Esophagus squamous epithelium (tissue), 5 donors: ENCODE data around the gene GRAMD2A. TPM values are rescaled to one million over a fixed set of nuclear protein-coding genes. Genes with fewer than 3 reads are reported as not detected.

Experiments used
- DNase-seq: peaks from one replicate; lab custom pipeline; 2025; lab: John Stamatoyannopoulos, UW
- H3K27ac ChIP-seq, 4 donors: fragments of 200-600 bp; sonication (generic); one replicate each; pipeline ENCODE4 v1.5.1; 2016 to 2019; ENCODE audit warnings: mild to moderate bottlenecking in 1 of 4
- H3K27me3 ChIP-seq, 4 donors: fragments of 200-600 bp; sonication (generic); 1 replicate in 3 of 4; 2 replicates in 1 of 4; pipeline versions ENCODE4 v1.5.1 to v1.6.0; 2017 to 2021; ENCODE audit warnings: antibody characterized with exemption in 1 of 4
- H3K36me3 ChIP-seq, 3 donors: fragments of 200-600 bp; sonication (generic); one replicate each; pipeline ENCODE4 v1.5.1; 2016 to 2019
- H3K4me1 ChIP-seq, 3 donors: fragments of 200-600 bp; sonication (generic); one replicate each; pipeline ENCODE4 v1.5.1; 2017 to 2019
- H3K4me3 ChIP-seq, 4 donors: fragments of 200-600 bp; sonication (generic); 1 replicate in 3 of 4; 2 replicates in 1 of 4; pipeline ENCODE4 v1.5.1; 2016 to 2019; ENCODE audit warnings: mild to moderate bottlenecking in 2 of 4, moderate library complexity in 1 of 4
- H3K9me3 ChIP-seq, 3 donors: fragments of 200-600 bp; sonication (generic); one replicate each; pipeline ENCODE4 v1.5.1; 2016 to 2019
- POLR2A ChIP-seq, 4 donors: fragments of 450-650 bp; IDR thresholded peaks; one replicate each; pipeline ENCODE4 v1.6.1; 2017; ENCODE audit warnings: antibody characterized with exemption in 4 of 4, mild to moderate bottlenecking in 4 of 4, moderate library complexity in 3 of 4
- WGBS, 2 donors: methylation state at CpG; one replicate each; pipeline ENCODE4 v1.1.5; 2018; 5-methylcytosine and 5-hydroxymethylcytosine counted together
- intact Hi-C: fragments of 100-400 bp; cut with DNase I; formaldehyde crosslinking; loops from one replicate; pipeline ENCODE4 v1.15.0; 2022
- total RNA-seq, 4 donors: library from RNA; depleted of rRNA; stranded (reverse); fragments of >200 nt; gene quantifications; one replicate each; pipeline ENCODE4 v1.1.0, GENCODE V29; 2016
- TF ChIP-seq, protein P1 (sequence below), 6 experiments: fragments of 450-650 bp in 4 of 6; fragments of 200-600 bp in 2 of 6; sonication (generic) in 2 of 6; IDR thresholded peaks; one replicate each; pipeline ENCODE4 v1.5.1; 2016 to 2019; ENCODE audit warnings: antibody characterized with exemption in 6 of 6, mild to moderate bottlenecking in 4 of 6, moderate library complexity in 4 of 6
- donor health status: DM: yes; HTN: yes; CAD: no.

GRAMD2A gene
- total RNA-seq, 4 donors from 2014 or later, result 1.2 to 8.0 (median 3.7) TPM

DNA sequence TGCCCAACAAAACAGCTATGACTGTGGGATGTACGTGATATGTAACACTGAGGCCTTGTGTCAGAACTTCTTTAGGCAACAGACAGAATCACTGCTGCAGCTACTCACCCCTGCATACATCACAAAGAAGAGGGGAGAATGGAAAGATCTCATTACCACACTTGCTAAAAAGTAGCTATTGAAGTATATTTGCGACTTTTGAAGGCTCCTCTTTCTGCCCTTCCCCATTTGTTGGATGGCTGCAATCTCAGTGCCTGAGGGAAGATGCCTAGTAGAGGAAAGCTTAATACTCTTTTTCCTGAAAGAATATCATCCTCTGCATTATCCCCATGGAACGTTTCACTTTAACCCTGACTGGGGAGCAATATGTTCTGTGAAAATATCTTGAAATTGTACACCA, 57.5 kb downstream of the GRAMD2A start:
- Histone ChIP-seq H3K27ac (no peak overlapping the region), H3K36me3 (peaks cover 0 to 8% (median 0%) of the 10 kb centered on the region in 3 donors), H3K9me3 (no peaks in the 10 kb centered on the region), H3K4me3 (no peak overlapping the region), H3K27me3 (no peaks in the 10 kb centered on the region), H3K4me1 (peaks cover 0 to 10% (median 0%) of the 10 kb centered on the region in 3 donors)
- 79 to 89% methylated on average over 3 of the region's 3 CpGs for WGBS, 2 donors
- intact Hi-C loops, result no loop called here
- TF ChIP-seq POLR2A (IDR thresholded peaks at IDR 0.05), result no peak
- DNase-seq, result no peak

DNA sequence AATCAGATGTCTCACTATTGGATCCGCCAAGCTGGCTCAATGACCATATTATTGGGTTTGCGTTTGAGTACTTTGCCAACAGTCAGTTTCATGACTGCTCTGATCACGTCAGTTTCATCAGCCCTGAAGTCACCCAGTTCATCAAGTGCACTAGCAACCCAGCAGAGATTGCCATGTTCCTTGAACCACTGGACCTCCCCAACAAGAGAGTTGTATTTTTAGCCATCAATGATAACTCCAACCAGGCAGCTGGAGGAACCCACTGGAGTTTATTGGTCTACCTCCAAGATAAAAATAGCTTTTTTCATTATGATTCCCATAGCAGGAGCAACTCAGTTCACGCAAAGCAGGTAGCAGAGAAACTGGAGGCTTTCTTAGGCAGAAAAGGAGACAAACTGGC, 57.9 kb downstream of the GRAMD2A start:
- intact Hi-C loops, result no loop called here
- Histone ChIP-seq H3K27ac (no peak overlapping the region), H3K4me1 (peaks cover 0 to 10% (median 0%) of the 10 kb centered on the region in 3 donors), H3K4me3 (no peak overlapping the region), H3K36me3 (peaks cover 0 to 8% (median 0%) of the 10 kb centered on the region in 3 donors), H3K9me3 (no peaks in the 10 kb centered on the region), H3K27me3 (no peaks in the 10 kb centered on the region)
- no peak for TF ChIP-seq POLR2A (IDR thresholded peaks at IDR 0.05)
- TF ChIP-seq, protein P1, sequence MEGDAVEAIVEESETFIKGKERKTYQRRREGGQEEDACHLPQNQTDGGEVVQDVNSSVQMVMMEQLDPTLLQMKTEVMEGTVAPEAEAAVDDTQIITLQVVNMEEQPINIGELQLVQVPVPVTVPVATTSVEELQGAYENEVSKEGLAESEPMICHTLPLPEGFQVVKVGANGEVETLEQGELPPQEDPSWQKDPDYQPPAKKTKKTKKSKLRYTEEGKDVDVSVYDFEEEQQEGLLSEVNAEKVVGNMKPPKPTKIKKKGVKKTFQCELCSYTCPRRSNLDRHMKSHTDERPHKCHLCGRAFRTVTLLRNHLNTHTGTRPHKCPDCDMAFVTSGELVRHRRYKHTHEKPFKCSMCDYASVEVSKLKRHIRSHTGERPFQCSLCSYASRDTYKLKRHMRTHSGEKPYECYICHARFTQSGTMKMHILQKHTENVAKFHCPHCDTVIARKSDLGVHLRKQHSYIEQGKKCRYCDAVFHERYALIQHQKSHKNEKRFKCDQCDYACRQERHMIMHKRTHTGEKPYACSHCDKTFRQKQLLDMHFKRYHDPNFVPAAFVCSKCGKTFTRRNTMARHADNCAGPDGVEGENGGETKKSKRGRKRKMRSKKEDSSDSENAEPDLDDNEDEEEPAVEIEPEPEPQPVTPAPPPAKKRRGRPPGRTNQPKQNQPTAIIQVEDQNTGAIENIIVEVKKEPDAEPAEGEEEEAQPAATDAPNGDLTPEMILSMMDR (IDR thresholded peaks at IDR 0.05), result no peak
- WGBS, 2 donors, result 91% methylated on average over 4 of the region's 4 CpGs
- no peak for DNase-seq

DNA sequence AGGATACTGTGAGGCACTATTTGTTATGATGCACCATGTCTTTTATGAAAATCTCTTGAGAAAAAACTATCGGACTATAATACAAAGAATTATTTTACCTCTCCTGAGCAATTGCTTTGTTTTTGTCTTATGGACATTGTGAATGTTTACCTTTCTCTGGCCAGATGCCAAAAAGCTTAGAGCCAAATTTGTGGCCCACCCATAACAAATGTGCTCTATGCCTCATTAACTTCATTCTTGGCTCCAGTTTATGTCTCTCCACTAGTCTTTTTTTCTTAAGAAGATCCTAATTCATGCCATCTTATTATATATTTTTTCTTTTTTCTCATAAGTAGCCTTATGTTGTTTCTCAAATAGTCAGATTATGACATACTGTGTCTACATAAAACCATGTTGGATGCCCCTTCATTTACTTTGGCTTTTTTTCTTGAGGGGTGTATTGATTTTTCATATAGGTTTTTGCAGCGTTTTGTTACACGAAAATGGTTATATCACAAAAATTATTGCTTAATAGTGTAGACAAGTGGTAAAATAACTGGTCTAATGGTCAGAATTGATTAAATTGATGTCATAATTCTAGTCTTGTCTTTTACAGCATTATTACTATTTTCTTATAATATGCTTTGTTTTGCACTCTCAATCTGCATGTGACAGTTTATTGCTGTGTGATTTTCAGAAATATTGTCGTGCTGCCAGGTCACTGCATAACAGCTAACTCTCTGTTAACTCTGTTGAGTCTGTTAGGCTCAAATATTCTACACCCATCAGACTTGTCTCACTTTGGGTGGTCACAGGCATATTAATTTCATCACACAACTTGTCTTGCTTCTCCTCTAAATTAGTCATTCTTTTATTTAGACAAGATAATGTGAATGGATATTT, 61.2 kb downstream of the GRAMD2A start:
- no peak for DNase-seq
- 66 to 67% methylated on average over 4 of the region's 4 CpGs for WGBS, 2 donors

DNA sequence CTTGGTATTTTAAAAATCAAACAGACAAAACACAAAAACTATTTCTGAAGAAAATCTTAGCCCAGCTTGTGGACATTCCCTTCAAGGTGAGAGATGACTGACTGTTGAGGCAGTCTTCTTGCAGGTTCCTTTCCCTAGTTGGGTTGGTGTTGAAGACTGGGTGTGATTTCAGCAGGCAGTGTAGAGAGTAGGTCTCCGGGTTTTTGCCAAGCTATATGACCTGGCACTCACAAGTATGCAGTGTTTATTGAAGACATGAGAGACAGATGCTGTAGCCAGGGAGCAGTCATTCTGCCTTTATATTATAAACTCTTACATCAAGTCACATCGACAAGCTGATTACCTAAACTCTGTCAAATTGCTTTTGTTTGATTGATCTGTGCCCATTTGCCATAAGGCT, 61.9 kb downstream of the GRAMD2A start:
- Histone ChIP-seq H3K36me3 (peaks cover 0 to 8% (median 0%) of the 10 kb centered on the region in 3 donors), H3K4me3 (no peak overlapping the region), H3K27ac (no peak overlapping the region), H3K4me1 (peaks cover 0 to 10% (median 0%) of the 10 kb centered on the region in 3 donors), H3K27me3 (no peaks in the 10 kb centered on the region), H3K9me3 (no peaks in the 10 kb centered on the region)
- 30 to 32% methylated on average over 2 of the region's 2 CpGs for WGBS, 2 donors
- no peak for DNase-seq
- TF ChIP-seq, protein P1 (IDR thresholded peaks at IDR 0.05), result no peak
- no peak for TF ChIP-seq POLR2A (IDR thresholded peaks at IDR 0.05)
- intact Hi-C loops, result no loop called here

More for the DNA sequence above, 61.2 kb downstream of the GRAMD2A start:
- no peaks in the 10 kb centered on the region for H3K9me3 ChIP-seq
- no peak overlapping the region for H3K27ac ChIP-seq
- H3K4me3 ChIP-seq, result no peak overlapping the region
- intact Hi-C loops, result no loop called here
- H3K4me1 ChIP-seq, result peaks cover 0 to 10% (median 0%) of the 10 kb centered on the region in 3 donors
- H3K36me3 ChIP-seq, result peaks cover 0 to 8% (median 0%) of the 10 kb centered on the region in 3 donors
- no peaks in the 10 kb centered on the region for H3K27me3 ChIP-seq
- TF ChIP-seq POLR2A (IDR thresholded peaks at IDR 0.05), result no peak
- TF ChIP-seq, protein P1 (IDR thresholded peaks at IDR 0.05), result no peak

DNA sequence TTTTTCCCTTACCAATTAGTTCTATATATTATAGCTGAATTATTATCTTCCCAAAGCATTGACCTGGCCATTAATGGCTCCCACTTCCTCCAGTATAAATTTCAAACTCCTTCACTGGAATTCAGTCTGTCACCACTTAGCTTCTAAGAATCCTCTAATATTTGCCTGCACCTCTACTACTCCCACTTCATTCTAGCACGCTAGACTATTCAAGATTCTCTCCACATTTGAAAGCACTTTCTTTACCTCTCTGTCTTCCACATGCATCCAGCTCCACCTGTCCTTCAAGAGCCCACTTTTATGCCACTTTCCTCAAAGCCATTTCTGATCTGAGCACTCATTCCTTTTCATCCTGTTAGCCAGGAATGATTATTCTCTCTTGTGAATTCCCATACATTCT, 64.4 kb downstream of the GRAMD2A start:
- H3K9me3 ChIP-seq, result no peaks in the 10 kb centered on the region
- intact Hi-C loops, result no loop called here

More for the DNA sequence above, 64.4 kb downstream of the GRAMD2A start:
- TF ChIP-seq, protein P1 (IDR thresholded peaks at IDR 0.05), result no peak
- no peak for TF ChIP-seq POLR2A (IDR thresholded peaks at IDR 0.05)
- Histone ChIP-seq H3K4me1 (peaks cover 0 to 10% (median 0%) of the 10 kb centered on the region in 3 donors), H3K36me3 (no peaks in the 10 kb centered on the region), H3K27me3 (no peaks in the 10 kb centered on the region), H3K27ac (no peak overlapping the region), H3K4me3 (no peak overlapping the region)
- 100% methylated on average over 1 of the region's 1 CpG for WGBS, 2 donors
- no peak for DNase-seq
